GM19397 (cell line): ENCODE results near the gene PTPRN2.

Experiments
- ATAC-seq: cut with Tn5 transposase; IDR thresholded peaks from one replicate; pipeline ENCODE4 v1.9.1; 2021; ENCODE audit warnings: mild to moderate bottlenecking, moderate library complexity; ENCODE audit not compliant: unreplicated experiment

PTPRN2 gene

DNA sequence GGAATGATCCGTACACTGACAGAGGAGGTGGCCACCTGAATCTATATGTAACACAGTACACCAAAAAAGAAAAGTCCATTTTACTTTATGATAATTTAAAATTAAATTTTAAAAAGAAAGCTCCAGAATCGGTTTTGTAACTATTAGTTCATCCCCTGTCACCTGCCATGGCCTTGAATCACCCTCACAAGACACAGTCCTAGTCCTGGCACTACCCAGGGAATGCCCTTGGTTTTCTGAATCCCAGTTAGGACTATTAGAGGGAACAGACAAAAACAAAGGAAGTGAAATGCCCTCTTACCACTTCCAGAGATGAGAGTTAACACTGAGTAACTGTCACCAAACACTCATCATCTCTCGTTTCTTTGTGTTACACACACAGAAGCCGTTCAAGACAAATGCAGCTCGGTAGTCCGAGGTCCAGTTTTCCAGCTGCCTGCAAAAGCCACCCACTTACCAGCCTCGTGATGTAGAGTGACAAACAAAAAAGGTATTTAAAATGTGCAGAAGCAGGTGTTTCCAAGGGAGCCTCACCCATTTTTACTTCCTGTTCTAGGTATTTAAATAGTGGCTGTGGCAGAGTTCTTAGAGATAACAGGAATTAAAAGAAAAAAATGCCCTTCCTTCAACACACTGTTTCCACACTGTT, 6.1 kb downstream of the PTPRN2 start:
- ATAC-seq = no peak

DNA sequence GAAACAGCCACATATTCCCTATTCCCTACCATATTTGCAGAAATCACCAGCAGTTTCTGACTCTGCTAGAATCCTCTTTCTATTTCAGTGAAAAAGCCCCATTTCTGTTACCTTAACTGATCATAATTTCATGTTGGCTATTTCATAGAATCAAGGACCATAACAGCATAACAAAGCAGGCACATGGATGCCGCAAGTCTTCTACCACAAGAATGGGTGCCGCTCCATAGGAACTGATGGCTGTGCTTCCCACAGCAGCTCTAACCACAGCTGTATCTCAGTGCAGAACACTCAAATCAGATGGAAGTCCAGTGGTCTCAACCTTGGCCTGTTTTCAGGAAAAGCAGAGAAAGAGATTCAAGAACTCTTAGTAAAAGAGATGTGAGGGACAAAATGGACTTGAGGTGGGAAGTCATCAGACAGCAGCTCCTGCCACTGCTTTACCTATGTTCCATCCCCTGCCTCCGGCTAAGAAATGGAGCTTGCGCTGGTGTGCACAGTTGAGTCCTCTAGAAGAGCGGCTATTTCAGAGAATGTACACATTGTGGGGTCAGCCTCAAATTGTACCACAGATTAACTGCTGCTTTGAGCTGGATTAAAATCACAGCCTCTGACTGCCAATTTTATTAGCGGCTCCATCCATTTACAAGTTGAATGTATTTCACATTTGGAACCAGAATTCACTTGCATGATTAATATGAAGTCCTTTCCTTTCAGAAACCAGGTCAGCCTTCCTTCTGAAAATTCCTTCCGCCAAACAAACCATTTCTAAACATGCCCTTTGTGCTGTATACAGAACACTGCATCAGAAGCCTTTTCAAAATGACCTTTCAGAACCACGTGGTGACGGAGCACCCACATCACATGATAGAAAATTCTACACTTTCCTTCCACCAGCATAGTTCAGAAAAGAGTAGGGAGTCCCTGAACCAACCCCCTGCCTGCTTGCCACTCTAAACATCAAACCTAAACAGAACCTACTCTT, 7.7 kb downstream of the PTPRN2 start:
- ATAC-seq = no peak

DNA sequence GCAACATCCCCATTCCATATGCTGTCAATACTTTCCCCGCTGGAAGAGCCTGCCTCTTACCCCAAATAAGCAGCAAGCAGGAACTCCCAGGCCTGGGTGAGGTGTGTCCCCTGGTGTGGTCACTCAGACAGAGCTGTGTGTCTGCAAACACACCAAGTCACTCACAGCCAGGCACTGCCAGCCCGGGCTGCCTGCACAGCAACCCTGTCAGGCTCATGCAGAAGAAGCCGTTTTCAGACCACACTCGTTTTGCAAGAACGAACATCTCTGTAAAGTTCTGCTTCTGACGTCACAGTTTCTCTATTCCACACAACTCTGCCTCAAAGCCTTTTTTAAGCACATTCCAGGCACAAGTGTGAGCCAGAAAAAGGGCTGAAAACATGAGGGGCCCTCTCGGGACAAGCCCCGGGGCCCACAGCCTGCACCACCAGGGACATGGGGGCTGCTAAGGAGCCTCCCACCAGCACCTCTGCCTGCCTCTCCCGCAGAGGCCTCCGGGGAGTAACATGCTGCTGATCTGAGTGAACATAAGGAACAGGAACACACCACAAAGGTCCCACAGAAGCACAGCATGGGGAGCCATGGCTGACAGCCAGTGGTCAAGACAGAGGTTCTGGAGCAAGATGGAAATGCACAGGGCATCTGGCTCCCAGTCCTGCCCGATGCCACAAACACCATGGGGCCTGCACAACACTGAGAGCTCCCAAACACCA, 11.4 kb downstream of the PTPRN2 start:
- no peak for ATAC-seq

DNA sequence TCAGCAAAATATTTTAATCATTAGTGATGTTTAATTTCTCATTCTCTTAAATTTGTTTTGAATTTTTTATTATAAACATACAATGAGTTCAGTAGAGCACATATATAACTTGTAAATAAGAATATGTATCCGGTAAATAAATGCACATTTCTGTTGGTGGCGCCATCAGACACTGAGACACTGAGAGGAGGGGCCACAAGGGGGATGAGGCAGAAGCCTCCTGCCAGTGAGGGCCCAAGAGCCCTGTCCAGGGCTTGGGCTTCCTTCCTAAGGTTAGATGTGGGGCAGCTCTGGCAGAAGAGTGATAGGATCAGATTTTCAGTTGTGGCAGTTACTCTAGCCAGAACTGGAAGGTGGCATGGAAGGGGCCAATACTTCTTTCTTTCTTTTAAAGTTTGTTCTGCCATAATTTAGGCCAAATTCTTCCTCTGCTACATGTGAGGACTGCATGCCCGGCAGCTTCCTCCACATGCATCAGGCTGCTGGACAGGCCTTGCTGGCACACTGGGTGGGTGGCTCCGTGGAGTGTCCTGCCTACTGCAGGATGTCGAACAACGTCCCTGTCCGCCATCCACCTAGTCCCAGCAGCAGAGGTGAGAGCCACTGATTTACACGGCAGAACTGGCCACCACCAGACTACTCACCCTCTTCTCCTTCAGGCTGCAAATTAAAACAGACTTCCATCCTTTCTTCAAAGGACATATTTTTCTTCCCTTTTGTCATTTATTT, 13.2 kb downstream of the PTPRN2 start:
- ATAC-seq = no peak

DNA sequence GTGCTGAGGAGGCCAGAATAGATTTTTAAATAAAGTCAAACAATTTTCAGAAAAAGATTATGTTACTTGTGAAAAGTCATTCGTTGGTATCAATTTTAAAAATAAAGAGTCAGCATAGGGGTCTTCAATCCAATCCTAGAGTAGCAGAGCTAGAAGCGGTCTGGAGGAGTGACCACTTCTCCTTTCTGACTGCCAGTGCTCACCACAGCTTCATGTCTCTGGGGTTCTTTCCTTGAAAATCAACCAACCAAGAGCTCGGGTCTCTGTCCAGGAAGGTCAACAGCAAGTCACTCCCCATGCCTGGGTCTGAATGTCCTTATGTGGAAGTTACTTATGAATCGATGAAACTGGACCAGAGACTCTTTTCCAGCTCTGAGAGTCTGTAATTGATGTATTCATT, 14.3 kb downstream of the PTPRN2 start:
- ATAC-seq = no peak

DNA sequence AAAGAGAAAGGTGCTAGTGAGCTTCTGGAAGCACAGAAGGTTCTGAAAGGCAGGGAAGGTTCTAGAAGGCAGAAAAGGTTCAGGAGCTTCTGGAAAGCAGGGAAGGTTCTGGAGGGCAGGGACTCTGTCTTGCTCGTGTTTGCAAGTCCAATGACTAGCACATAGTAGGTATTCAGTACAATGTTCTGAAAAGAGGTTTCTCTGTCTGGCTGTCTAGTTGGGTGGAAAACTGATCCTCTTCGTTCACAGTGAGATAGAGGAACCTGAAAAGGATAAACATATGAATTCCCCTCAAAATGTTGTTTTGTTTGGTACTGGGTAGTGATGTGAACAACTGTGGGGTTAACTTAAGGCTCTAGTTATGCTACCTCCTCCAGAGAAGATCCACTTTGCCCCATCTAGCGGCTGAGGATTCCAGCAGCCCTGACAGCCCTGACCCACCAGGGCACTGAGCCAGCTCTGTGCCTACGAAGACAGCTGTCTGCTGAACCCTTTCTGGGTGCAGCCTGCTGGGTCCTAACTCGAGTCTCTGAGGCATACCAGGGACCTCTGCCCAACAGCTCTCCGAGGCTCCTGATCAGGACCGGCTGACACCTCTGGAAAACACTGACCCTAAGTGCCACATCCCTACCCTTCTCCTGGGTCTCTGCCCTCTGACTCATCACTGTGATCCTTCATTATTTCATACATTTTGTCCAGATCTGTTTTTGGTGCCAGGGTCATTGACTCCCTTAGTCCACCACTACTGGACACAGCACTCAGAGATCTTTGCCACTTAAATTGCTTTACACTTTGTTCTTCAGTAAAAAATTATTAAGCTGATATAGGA, 15.4 kb downstream of the PTPRN2 start:
- no peak for ATAC-seq

DNA sequence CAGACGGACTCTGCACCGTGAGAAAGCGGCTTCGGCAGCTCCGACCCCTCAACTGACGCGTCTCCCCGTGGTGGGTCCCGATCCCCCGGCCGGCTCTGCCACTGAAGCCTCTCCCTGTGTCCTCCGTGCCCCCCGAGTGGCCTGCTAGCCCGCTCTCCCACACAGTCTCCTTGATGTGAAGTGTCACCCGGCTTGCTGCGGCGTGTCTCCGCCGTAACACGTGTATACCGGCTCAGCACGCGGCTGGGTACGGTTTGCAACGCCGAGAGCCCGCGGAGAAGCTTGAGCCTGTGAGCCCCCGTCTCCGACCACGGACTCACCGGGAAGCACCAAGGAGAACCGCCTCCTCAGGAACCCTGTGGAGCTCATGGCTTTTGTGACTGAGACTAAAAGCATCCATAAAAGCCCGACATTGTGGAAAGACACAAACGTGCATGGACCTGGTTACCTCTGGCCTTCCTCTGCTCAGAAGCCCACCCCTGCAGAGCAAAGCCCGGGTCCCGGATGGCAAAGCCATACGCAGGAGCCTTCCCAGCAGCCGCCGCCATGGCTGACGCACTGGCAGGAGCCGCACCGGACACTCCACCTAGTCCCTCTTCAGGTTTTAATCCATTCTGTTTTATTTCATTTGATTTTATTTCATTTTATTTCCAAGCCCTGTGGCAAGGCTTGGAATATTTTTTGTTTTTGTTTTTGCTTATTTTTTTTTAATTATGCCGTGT, 17.0 kb downstream of the PTPRN2 start:
- no peak for ATAC-seq

DNA sequence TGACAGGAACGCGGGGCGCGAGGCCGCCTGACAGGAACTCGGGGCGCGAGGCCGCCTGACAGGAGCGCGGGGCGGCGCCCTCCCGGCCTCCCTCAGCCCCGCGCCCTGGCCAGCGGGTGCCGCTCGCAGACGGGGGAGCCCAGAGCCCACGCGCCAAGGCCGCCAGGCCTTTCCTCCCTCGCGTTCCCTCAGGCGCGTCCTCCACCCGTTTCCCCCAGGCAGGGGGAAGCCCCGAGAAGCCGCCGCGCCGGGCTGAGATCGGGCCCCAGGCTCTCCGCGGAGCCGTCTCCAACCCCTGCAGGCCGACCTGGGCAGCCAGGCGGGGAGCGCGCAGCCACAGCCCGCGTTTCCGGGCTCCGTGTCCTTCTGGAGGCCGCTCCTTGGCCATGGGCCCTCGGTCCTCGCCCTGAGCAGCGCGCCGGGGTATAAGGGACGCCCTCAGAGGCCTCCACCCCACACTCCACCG, 17.7 kb downstream of the PTPRN2 start:
- ATAC-seq = no peak

DNA sequence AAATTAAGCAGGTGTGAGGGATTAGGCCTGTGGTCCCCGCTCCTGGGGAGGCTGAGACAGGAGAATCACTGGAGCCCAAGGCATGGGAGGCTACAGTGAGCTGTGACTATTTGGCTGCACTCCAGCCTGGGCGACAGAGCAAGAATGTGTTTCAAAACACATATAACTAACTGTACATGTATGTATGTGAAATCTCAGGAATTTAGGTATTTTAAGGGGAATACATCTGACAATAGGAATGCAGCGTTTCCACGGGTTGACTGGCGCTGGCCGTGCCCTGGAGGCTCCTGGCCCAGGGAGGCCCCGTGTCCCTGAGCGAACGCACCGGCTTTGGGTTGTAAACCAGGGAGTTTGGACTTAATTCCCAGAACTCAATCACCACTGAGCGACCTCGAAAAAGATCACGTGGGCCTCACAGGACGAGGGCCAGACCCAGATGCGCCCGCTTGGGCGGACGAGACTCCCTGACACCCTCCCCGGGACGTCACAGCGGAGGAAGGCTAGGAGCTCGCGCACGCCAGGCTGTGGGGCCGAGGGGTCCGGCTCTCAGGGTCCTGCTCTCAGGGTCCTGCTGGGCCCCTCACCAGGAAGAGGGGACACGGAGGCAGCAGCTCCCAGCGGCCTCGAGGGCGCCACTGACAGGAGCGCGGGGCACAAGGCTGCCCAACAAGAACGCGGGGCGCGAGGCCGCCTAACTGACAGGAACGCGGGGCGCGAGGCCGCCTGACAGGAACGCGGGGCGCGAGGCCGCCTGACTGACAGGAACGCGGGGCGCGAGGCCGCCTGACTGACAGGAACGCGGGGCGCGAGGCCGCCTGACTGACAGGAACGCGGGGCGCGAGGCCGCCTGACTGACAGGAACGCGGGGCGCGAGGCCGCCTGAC, 18.4 kb downstream of the PTPRN2 start:
- no peak for ATAC-seq

DNA sequence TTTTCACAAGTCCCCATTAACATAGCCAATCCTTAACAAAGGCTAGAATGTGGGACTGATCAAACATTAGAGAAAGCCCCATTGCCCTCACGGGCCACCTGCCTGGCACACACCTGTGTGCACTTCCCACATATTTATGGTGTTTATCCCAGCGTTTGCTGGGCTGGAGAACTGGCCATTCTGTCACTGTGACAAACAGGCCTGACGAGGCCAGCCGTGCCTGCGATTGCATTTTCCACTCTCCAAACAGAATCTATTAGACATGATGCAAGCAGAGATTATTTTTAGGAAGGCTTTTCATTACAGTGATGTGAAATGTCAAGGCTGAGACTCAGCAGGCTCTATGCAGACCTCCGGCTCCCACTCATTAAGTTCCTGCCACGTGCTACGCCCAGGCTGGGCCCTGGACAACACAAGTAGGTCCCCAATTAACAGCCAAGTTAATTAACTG, 20.4 kb downstream of the PTPRN2 start:
- ATAC-seq = no peak

DNA sequence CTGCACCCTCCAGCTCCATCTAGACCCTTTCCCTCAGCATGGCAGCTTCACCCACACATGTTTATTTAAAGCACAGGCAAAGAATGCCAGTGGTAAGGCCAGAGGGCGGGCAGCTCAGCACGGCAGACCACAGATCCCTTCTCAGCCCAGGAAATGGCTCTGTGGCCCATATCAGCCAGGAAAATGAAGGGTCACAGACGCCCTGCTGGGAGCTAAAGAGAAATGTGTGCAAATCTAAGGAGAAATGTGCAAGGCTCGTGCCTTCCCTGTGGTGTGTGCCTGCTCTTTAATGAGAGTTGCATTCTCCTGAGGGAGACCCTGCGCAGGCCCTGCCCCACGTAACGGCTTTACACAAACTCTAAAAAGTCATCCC, 23.0 kb downstream of the PTPRN2 start:
- no peak for ATAC-seq

DNA sequence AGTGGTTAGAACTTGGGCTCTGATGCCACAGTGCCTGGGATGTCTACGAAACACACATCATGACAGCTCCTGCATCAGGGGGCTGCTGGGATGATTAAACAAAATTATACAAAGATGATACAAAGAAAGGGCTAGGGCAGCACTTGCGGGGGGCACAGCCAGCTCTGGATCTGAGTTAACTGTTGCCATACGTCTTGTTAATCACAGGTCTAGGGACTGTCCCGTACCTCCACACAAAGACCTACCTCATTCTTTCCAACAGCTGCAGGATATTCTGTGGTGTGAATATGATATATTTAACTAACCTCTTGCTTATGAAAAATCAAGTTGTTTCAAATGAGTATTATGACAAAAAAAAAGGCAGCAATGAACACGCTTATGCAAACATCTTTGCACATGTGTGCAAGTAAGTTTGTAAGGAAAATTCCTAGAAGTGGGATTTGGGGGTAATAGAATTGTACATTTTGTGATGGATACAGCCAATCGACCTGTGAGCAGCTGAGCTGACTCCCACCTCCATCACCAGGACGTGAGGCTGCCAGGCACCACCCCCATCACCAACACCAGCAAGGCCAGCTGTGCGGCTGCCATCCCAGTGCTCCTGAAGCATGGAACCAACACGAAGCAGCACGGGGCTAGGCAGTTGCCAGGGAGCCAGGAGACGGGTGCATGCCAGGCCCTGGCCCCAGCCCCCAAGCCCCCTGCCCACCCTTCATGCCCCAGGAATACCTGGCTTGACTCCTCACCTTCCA, 23.5 kb downstream of the PTPRN2 start:
- no peak for ATAC-seq

DNA sequence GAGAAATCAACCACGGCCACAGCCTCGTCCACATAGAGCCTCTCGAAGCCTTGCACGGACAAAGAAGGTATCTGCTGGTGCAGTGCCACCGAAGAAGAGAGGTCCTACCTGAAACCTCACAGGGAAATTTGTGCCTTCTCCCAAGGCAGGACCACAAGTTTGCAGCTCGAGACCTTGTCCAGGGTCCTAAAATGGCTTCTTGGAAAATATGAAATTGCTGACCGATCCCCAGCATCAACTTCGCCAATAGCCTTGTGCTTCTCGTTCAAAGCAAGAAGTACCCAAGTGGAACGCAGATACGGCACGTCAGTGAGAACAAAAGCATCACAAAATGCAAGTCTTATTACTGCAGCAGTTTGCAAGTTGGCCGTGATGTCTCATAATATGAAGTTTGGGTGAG, 24.6 kb downstream of the PTPRN2 start:
- ATAC-seq = no peak

DNA sequence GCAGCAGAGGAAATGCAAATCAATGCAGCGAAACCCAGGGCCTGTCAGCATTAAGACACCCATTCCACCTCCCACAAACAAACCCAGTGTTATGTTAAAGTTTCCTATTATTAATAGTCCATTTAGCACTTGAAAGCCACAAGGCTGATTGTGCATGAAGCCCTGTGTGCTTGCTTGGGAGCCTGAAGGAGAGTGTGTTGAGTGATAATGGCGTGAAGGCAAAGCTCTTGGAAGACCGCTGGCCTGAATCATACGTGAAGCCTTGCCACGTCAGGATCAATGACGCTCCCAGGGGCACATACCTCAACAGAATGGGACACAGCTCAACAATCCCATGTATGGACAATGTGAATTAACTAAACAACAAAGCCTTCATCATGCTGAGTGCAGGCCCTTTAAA, 25.1 kb downstream of the PTPRN2 start:
- no peak for ATAC-seq

DNA sequence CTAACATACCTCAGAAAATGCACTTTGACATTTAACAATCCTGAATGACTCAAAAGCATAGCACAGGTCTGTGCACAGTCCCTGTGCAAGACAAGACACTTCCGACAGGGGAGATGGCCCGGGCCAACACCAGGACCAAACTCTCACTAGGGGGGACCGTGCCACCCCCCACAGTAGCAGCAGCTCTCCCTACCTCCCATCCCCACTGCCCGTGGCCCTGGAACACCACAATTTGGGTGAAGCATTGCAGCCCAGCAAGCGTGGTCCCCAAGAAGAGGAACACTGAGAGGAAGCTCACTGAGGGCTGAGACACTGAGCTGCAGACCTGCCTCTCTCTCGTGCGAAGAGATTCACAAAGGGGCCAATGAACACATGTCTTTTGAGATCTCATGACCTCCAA, 26.0 kb downstream of the PTPRN2 start:
- no peak for ATAC-seq

DNA sequence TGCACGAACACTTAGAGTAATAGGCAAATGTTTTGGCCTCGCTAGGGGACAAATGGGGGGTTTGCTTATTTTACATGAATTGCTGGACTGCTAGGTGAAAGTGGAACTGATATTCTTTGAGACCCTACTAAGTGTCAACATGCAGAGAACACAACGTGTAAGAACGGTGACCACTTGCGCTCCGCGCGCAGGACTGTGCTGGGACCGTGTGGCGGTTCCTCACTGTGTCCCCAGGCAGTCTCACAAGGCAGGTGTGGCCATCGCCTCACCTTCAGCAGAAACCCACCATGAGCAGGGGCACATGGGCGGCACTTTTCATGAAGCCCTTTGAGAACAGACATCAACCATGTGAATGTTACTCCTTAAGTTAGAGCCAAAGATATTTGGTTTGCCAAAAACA, 27.2 kb downstream of the PTPRN2 start:
- no peak for ATAC-seq

DNA sequence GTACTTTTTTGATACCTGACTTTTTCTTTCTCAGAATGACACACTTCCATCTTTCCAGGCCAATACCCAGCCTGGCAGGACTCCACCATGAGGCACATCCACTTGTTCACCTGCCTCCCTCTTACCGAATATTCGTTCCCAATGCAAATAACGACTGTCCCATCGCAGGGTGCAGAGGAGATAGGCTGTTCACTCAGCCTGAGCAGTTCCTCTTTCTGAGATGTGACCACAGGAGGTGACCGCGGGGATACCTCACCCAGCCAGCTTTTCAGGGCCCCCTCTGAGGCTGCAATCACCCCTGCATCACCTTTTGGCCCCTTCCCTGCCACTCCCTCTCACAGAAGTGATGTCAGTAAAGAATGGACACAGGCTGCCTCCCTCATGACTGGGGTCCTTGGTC, 28.3 kb downstream of the PTPRN2 start:
- ATAC-seq = no peak

DNA sequence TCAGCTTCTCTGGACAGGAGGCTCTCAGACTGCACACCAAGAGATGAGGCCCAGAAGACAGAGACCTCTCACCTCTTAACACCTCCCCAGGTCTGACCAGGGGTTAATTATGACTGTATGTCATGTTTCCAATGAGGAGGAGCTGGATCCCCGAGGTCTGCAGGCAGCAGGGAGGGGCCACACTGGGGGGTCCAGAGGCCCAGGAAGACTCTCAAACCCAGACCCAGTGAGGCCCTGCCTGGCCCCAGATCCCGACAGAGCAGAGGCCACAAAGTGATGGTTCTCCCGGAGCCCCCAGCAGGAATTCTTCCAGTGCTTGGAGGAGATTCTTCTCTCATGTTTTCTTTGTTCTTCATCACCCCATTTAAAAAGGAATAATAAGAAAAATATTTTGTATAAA, 28.8 kb downstream of the PTPRN2 start:
- no peak for ATAC-seq
